ENCODE measurements around the gene ZNF236.

- no peak for TF ChIP-seq POLR2A (IDR thresholded peaks at IDR 0.05)
- no peak for TF ChIP-seq CTCF (IDR thresholded peaks at IDR 0.05)
Observed at GRCh38 chr18:76873713-76874112, 51.4 kb downstream of the ZNF236 start.
